IPS DF 4.7 (cell line): Measurements from ENCODE around the gene ARHGEF9.
"Not testable (repeated sequence)": the region's sequence is repeated elsewhere in the genome, so short reads cannot be mapped to it uniquely, and the experiment has no call there.

ENCODE experiments used
- DNase-seq: peaks from one replicate; pipeline ENCODE4 v3.0.0-alpha.2; 2013; ENCODE audit warnings: low spot score; ENCODE audit errors: extremely low read depth

ARHGEF9 gene

GRCh38 chrX:63784902-63785707 is at the start of gene ARHGEF9:
ARHGEF9 (minus strand) TSS chrX:63785214; CDS start chrX:63785145, 69 bp downstream.
- DNase-seq, result no peak

- DNase-seq, result not testable (repeated sequence)
Measured at GRCh38 chrX:63825446-63825845, 40.4 kb upstream of the ARHGEF9 start.

DNA sequence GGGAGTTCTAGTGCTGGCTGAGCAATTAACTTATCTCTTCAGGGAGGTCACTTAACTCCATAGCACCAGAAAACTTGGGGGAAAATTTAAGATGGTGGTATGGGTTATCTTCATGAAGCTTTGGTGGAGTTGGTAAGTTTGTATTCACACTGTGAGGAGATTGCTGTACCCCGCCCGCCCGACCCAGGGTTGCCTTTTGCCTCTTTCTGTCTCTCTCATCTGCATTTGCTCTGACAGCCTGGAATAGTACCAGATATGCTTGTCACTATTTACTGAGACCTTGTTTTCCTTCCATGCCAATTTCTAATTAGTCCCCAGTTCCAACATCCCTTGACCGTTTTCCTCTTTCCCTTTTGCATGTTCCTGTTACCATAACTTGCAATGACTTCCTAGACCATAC is 33.1 kb upstream of the ARHGEF9 start:
- DNase-seq, result no peak

- DNase-seq, result no peak
Measured at GRCh38 chrX:63817696-63818095, 32.7 kb upstream of the ARHGEF9 start.

- DNase-seq, result no peak
Measured at GRCh38 chrX:63812823-63813222, 27.8 kb upstream of the ARHGEF9 start.

- DNase-seq, result no peak
Measured at GRCh38 chrX:63810746-63811145, 25.7 kb upstream of the ARHGEF9 start.

GRCh38 chrX:63809173-63809572 is 24.2 kb upstream of the ARHGEF9 start:
- no peak for DNase-seq

DNA sequence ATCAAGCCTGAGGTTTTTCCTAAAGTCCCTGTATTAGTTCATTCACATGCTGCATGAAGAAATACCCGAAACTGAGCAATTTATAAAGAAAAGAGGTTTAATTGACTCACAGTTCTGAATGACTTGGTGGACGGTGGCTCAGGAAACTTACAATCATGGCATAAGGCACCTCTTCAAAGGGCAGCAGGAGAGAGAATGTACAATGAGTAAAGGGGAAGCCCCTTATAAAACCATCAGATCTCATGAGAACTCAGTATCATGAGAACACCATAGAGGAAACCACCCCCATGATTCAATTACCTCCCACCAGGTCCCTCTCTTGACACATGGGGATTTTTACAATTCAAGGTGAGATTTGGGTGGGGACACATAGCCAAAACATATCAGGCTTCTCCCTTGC is 10.4 kb upstream of the ARHGEF9 start:
- DNase-seq, result not testable (repeated sequence)

GRCh38 chrX:63785708-63786040 is 660 bp upstream of the ARHGEF9 start:
- DNase-seq, result no peak

- no peak for DNase-seq
Measured at GRCh38 chrX:63784346-63784901, 590 bp downstream of the ARHGEF9 start.

DNA sequence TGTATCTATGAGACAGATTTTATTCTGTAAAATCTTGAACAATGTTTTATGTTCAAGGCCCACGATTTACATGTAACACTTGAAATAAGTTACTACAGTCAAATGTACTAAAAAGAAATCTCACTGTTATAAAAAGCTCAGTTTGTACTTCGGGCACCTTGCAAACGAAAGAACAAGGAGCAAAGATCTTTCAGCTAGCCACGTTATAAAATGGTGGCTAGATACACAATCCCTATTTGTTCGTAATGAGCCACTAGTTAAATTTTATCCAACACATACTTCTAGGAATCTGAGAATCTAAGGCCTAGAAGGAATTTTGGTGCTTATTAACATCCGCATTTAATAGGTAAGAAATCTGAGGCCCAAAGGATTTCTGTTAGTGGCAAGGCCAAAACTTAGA is 2.5 kb downstream of the ARHGEF9 start:
- DNase-seq, result no peak

- DNase-seq, result no peak
Measured at GRCh38 chrX:63768760-63769159, 16.3 kb downstream of the ARHGEF9 start.

DNA sequence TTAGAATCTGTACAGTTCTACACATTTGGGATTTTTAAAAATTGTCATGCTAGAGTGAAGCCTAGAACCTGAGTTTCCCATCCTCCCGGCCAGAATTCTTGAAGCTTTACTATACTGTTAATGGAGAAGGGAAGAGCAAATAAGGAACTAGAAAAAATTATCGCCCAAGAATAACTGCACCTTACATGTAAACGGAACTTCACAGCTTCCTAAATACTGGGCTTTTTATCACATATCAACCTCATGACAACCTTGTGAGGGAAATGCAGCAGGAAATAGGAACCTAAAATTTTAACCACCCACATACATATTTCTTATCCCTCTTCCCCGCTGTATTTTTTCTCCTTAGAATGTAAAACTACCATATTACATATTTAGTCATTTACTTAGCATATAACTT is 19.3 kb downstream of the ARHGEF9 start:
- DNase-seq, result no peak

GRCh38 chrX:63764946-63765345 is 20.1 kb downstream of the ARHGEF9 start:
- no peak for DNase-seq

- DNase-seq, result no peak
Measured at GRCh38 chrX:63761639-63762038, 23.4 kb downstream of the ARHGEF9 start.

- DNase-seq, result no peak
Measured at GRCh38 chrX:63758011-63758410, 27.0 kb downstream of the ARHGEF9 start.

DNA sequence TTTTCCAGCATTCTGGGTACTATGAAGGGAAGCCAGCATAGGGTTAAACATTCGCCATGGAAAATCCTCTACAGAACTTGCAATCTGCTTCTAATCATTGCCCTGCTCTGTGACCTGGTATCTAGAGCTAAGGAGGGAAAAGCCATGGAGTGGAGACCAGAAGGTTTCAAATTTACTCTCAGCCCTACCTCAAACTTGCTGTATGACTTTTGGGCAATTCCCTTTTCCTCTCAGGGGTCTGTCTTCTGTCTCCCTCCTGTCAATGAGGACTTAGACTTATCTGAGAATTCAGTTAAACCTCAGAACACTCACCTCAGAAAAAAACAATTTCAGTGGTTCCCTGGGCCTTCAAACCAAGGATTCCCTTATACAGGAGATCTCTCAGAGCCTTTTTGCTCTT is 29.1 kb downstream of the ARHGEF9 start:
- DNase-seq, result no peak

GRCh38 chrX:63754860-63755579 is 30.0 kb downstream of the ARHGEF9 start:
- DNase-seq, result peak; percentile 49

DNA sequence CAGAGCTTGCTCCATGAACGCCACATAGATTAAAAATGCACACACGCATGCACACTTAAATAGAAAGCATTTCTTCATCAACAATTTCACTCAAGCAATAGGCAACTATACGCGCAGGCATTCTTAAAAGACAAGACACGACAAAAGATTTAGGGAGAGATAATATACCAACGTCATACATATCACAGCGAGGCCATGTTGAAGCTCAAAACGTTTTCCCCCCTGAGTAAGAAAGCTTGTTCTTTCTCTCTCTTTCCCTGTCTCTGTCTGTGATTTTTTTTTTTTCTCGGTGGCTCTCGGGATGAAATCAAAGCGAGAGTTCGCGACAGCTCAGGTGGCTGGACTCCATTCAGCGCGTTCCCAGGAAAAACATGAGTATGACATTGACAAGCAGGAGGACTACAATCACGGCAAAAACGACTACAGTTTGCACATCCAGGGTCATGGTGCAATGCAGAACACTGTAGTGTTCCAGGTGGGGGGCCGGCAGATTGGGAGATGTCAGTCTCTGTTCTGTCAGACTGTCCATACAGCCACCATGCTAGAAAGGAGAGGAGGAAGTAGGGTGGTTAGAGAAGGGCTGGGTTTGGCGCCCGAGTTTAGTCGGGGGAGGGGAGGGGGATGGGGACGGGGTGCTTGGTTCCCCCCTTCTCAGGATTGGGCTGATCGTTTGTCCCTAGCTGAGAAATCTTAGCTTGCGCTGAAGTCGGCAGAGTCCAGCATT is 30.7 kb downstream of the ARHGEF9 start:
- DNase-seq, result no peak

GRCh38 chrX:63751481-63751880 is 33.5 kb downstream of the ARHGEF9 start:
- no peak for DNase-seq

DNA sequence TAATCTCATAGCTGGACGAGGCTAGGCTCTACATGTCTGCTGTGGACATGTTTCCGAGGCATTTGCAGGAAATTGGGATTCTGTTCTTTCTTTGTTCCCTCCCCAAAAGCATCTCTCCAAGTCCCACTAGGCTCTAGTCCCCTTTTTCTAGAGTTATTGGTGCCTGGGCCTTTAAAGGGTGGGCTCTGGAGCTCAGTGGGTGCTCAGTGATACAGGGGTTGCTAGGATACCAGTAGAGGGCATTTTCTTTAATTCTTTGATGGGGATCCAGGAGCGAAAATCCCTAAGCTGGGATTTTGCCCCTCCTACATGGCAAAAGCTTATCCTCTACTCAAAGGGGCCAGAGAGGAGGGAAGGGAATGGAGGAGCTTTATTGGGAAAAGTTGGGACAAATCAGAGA is 34.2 kb downstream of the ARHGEF9 start:
- DNase-seq, result no peak

GRCh38 chrX:63747331-63747730 is 37.7 kb downstream of the ARHGEF9 start:
- DNase-seq, result no peak
